GM10266 (cell line): ENCODE data around the gene VTI1A.

Experiments used
- DNase-seq: peaks from one replicate; pipeline ENCODE4 v3.0.0; 2012; ENCODE audit errors: extremely low spot score
- TF ChIP-seq, protein P1 (sequence below): IDR thresholded peaks from 2 replicates; pipeline ENCODE4 v1.5.1; 2012; ENCODE audit warnings: mild to moderate bottlenecking, low read depth; ENCODE audit not compliant: control insufficient read depth, insufficient read depth; ENCODE audit errors: missing control alignments

Gene VTI1A

DNA sequence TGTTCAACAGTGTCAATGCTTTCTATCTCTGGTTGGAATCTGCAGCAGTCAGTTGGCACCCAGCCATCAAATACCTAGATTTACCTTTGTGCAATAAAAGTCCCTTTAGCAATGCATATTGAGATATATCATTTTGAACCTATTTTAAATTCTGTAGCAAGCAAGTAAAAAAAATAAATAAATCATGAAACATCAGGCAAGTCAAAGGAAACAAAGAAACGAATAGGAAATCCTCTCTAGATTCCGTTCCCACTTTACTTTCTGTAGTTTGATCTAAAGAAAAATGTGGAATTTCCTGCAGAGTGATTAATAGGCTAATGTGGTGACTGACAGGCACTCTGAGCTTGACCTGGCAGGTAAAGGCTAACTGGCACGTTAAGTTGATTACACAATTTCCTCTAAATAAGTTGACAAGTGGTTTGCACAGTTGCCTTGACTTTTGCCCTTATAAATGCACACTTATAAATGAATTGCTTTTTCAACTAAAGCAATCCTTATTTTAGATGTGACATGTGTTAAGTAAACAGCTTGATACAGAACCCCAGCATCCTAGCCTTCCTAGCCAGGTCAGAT, 294.9 kb downstream of the VTI1A start:
- TF ChIP-seq, protein P1, sequence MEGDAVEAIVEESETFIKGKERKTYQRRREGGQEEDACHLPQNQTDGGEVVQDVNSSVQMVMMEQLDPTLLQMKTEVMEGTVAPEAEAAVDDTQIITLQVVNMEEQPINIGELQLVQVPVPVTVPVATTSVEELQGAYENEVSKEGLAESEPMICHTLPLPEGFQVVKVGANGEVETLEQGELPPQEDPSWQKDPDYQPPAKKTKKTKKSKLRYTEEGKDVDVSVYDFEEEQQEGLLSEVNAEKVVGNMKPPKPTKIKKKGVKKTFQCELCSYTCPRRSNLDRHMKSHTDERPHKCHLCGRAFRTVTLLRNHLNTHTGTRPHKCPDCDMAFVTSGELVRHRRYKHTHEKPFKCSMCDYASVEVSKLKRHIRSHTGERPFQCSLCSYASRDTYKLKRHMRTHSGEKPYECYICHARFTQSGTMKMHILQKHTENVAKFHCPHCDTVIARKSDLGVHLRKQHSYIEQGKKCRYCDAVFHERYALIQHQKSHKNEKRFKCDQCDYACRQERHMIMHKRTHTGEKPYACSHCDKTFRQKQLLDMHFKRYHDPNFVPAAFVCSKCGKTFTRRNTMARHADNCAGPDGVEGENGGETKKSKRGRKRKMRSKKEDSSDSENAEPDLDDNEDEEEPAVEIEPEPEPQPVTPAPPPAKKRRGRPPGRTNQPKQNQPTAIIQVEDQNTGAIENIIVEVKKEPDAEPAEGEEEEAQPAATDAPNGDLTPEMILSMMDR = no peak
- DNase-seq = no peak

DNA sequence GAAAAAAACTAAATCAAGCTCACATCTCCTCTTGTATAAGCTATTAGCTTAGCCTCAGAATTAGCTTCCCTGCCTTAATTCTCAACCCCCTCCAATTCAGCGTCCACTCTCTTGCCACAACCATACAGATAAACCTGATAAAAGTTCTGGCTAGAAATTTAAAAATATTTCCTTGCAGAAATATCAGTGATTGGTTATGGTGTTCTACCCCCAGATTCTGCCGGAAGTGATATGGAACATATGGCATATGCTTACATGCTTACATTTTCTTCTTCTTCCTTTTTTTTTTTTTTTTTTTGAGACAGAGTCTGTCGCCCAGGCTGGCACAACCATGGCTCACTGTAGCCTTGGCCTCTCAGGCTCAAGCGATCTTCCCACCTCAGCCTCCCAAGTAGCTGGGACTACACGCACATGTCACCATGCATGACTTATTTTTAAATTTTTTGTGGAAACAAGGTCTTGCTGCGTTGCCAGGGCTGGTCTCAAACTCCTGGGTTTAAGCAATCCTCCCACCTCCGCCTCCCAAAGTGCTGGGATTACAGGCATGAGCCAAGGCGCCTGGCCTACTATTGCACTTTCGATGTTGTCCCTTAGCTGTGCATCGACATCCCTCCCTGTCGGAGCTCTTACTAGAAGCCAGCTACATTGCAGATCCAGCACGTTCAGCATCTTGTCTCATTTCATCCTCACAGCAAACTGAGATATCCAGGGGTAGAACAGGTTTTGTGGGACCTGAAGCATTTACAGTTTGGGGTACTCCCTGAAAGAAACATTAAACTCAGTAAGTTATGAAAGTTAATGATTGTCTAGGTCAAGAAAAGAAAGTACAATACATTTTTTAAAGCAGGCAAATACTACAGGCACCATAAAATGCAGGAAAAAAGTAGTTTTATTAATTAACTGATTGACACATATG, 297.4 kb downstream of the VTI1A start:
- DNase-seq = no peak
- TF ChIP-seq, protein P1 = no peak

DNA sequence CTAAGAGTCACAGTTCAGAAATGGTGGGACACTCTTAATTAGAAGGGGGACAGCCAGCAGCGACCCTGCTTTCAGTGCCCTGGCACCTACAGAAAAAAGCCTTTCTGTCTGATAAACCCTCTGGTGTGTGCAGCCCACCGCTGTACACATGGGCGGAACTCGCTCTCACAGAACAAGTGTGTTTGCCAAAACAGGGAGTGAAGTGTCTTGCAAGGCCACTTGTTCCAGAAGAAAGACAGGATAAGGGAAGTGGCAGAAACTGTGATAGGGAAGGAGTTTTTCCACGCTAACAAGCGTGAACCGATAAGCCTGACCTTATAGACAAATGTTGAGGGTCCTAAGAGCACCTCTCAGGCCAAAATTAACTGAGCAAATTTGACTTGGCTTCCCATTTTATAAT, 299.3 kb downstream of the VTI1A start:
- TF ChIP-seq, protein P1 = no peak
- DNase-seq = no peak

DNA sequence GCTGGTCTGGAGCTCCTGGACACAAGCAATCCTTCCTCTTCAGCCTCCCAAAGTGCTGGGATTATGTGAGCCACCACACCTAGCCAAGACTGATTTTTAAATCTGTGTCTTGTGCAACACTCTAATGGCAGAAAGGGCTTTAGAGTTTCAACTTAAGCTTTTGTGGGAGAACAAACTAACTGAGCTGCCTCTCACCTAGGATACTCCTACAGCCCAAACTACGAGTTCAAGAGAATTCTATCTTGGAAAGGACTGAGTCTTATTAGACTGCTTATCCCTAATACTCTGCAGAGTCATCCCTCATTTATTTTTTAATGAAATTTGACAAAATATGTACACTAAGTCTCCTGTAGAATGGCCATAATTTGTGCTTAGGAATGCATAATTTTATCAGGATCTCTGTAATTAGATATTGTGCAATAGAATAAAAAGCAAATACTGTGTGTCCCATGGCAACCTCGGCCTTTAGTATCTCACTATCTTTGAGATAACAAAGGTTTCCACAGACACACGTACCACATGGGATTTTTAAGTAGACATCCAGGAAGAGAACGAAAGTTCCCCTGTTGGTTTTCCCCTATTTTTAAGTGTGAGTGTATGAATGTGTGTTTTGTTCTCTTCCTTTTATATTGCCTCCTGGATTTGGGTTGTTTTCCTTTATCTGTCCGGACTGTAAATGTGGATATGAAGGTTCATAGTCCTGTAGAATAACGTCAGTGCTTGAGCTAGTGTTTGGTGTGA, 303.6 kb downstream of the VTI1A start:
- TF ChIP-seq, protein P1 = no peak

DNA sequence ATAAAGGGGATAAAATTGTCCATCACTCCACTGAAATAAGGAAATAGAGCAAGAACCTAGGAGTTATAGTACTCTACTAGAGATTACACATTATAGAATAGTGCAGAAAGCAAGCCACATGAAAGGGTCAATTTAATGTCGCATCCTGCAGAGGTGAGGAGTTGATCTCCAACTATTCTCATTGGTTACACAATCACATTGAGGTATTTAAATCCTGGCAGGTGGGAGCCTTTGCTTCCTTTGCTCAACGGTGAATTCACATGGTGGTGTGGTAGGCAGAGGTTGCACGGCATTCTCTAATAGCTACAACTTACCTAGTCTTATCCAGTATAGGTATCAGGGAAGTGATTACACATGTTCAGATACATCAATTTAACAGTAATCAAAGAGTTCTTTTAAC, 304.6 kb downstream of the VTI1A start:
- no peak for DNase-seq
- TF ChIP-seq, protein P1 = no peak

More for the DNA sequence above, 303.6 kb downstream of the VTI1A start:
- no peak for DNase-seq

DNA sequence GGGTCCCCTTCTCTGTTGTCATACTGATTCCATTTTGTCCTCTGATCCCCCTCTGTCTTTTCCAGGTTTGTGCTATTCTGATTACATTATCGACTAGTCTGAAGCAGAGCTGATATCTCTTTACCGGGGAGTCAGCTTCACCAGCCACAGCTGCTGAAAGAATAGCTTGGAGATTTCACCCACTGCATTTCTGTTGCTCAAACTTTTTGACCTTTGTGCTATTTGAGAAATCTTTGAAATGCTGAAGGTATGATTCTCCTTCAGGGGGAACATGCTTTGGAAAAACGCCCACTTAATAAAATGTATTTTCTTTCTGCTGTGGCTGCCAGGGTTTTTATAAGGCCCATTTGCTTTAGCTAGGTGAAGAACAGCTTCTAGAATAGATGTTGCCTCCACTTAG, 305.3 kb downstream of the VTI1A start:
- DNase-seq = no peak

More for the DNA sequence above, 305.3 kb downstream of the VTI1A start:
- TF ChIP-seq, protein P1 = no peak
